Esophagus muscularis mucosa (tissue), 4 donors: ENCODE results near the gene XAB2.

Experiments used
- CTCF ChIP-seq, 3 experiments: fragments of 200-600 bp in 2 of 3; fragments of 450-650 bp in 1 of 3; sonication (generic) in 2 of 3; IDR thresholded peaks; one replicate each; pipeline ENCODE4 v1.5.1; 2017 to 2019; ENCODE audit warnings: antibody characterized with exemption in 3 of 3, mild to moderate bottlenecking in 2 of 3, moderate library complexity in 1 of 3
- EP300 ChIP-seq: sonication (generic); formaldehyde crosslinking; IDR thresholded peaks from one replicate; pipeline ENCODE4 v1.6.1; 2017; ENCODE audit warnings: antibody characterized with exemption
- POLR2A ChIP-seq: fragments of 450-650 bp; IDR thresholded peaks from one replicate; pipeline ENCODE4 v1.6.1; 2017; ENCODE audit warnings: antibody characterized with exemption, moderate library complexity, mild to moderate bottlenecking, low read depth
- POLR2AphosphoS5 ChIP-seq, 2 donors: sonication (generic); formaldehyde crosslinking; IDR thresholded peaks; one replicate each; pipeline ENCODE4 v1.6.1; 2017; ENCODE audit warnings: antibody characterized with exemption in 2 of 2

GRCh38 chr19:7602935-7603497 lies 26.3 kb downstream of the XAB2 start:
- no peak for TF ChIP-seq CTCF (IDR thresholded peaks at IDR 0.05)
- TF ChIP-seq EP300: no peak
- TF ChIP-seq POLR2A: no peak
- no peak for TF ChIP-seq POLR2AphosphoS5 (IDR thresholded peaks at IDR 0.05)
